ENCODE measurements around the gene PKIB. TPM values are rescaled to one million over a fixed set of nuclear protein-coding genes. Genes with fewer than 3 reads are reported as not detected.

Gene PKIB
- total and polyA plus RNA-seq, 10 of the 15 experiments (the other 5 are each of a cell fraction or from before 2014, with no cell fraction given), result 0.20 to 1.8 (median 0.87) TPM

GRCh38 chr6:122709922-122710512, 99.8 kb downstream of the PKIB start (continued):
- TF ChIP-seq PRDM15 (CRISPR knock-in tag; IDR thresholded peaks at IDR 0.05) (no peak), IRF4 (IDR thresholded peaks at IDR 0.05; ENCODE audit: low read depth, low read length) (no peak), MTA3 (IDR thresholded peaks at IDR 0.05; ENCODE audit: borderline replicate concordance, low read length) (no peak), IKZF1 (conservative IDR thresholded peaks at IDR 0.05) (peak; percentile 87), MYC (IDR thresholded peaks at IDR 0.05; ENCODE audit: insufficient read depth, insufficient read length, insufficient replicate concordance, low read length, severe bottlenecking) (no peak)
- TF ChIP-seq, protein P1, sequence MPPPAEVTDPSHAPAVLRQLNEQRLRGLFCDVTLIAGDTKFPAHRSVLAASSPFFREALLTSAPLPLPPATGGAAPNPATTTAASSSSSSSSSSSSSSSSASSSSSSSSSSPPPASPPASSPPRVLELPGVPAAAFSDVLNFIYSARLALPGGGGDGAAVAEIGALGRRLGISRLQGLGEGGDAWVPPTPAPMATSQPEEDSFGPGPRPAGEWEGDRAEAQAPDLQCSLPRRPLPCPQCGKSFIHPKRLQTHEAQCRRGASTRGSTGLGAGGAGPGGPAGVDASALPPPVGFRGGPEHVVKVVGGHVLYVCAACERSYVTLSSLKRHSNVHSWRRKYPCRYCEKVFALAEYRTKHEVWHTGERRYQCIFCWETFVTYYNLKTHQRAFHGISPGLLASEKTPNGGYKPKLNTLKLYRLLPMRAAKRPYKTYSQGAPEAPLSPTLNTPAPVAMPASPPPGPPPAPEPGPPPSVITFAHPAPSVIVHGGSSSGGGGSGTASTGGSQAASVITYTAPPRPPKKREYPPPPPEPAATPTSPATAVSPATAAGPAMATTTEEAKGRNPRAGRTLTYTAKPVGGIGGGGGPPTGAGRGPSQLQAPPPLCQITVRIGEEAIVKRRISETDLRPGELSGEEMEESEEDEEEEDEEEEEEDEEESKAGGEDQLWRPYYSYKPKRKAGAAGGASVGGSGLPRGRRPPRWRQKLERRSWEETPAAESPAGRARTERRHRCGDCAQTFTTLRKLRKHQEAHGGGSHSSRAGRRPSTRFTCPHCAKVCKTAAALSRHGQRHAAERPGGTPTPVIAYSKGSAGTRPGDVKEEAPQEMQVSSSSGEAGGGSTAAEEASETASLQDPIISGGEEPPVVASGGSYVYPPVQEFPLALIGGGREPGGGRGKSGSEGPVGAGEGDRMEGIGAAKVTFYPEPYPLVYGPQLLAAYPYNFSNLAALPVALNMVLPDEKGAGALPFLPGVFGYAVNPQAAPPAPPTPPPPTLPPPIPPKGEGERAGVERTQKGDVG (CRISPR knock-in tag; IDR thresholded peaks at IDR 0.05), result no peak

Measured in GM12878 (cell line).